WTC11 (cell line): Measurements from ENCODE around the gene MED27. TPM values are rescaled to one million over a fixed set of nuclear protein-coding genes. Genes with fewer than 3 reads are reported as not detected.

Experiments used
- ATAC-seq: fragments of 200-7000 bp; cut with Tn5 transposase; 2 replicates; pipeline ENCODE4 v1.10.0; 2021; ENCODE audit warnings: mild to moderate bottlenecking, moderate library complexity
- CTCF ChIA-PET: fragments of 300-600 bp; sonication (Branson Sonifier 250); formaldehyde crosslinking; loops from one replicate; lab custom pipeline; 2021; ENCODE audit warnings: antibody characterized with exemption; lab: Charles Lee
- POLR2A ChIA-PET: fragments of 350-600 bp; sonication (Branson Sonifier 250); formaldehyde crosslinking; loops from one replicate; lab custom pipeline; 2021; ENCODE audit warnings: antibody characterized with exemption; lab: Charles Lee
- DNase-seq: peaks from one replicate; pipeline ENCODE4 v3.0.0; 2021; ENCODE audit warnings: low spot score
- H3K27ac Mint-ChIP-seq: 2 replicates; pipeline ENCODE4 v1.8.0; 2021; ENCODE audit warnings: mixed read lengths
- H3K27me3 Mint-ChIP-seq: 2 replicates; pipeline ENCODE4 v1.8.0; 2021; ENCODE audit warnings: low read depth, mild to moderate bottlenecking, moderate library complexity, mixed read lengths
- H3K36me3 Mint-ChIP-seq: 2 replicates; pipeline ENCODE4 v1.8.0; 2021; ENCODE audit warnings: mixed read lengths
- H3K4me1 Mint-ChIP-seq: 2 replicates; pipeline ENCODE4 v1.8.0; 2022; ENCODE audit warnings: mixed read lengths
- H3K4me3 Mint-ChIP-seq: 2 replicates; pipeline ENCODE4 v1.8.0; 2021; ENCODE audit warnings: mild to moderate bottlenecking, moderate library complexity, mixed read lengths
- H3K9me3 Mint-ChIP-seq: 2 replicates; pipeline ENCODE4 v1.8.0; 2021; ENCODE audit warnings: mixed read lengths
- AFF4 ChIP-seq: sonication (generic); formaldehyde crosslinking; IDR thresholded peaks from 2 replicates; pipeline ENCODE4 v1.8.1; 2023; ENCODE audit warnings: mild to moderate bottlenecking, missing genetic modification reagents, borderline replicate concordance
- CREM ChIP-seq: sonication (generic); formaldehyde crosslinking; IDR thresholded peaks from 2 replicates; pipeline ENCODE4 v1.8.1; 2022; ENCODE audit warnings: mild to moderate bottlenecking, missing genetic modification reagents, moderate library complexity
- ERG ChIP-seq: fragments of 250-450 bp; sonication (Bioruptor Pico); IDR thresholded peaks from 2 replicates; pipeline ENCODE4 v1.8.0; 2021; ENCODE audit warnings: mild to moderate bottlenecking
- GABPB1 ChIP-seq: sonication (generic); formaldehyde crosslinking; IDR thresholded peaks from 2 replicates; pipeline ENCODE4 v1.8.1; 2023; ENCODE audit warnings: mild to moderate bottlenecking, missing genetic modification reagents
- GTF2I ChIP-seq: fragments of 250-450 bp; sonication (Bioruptor Pico); conservative IDR thresholded peaks from 2 replicates; pipeline ENCODE4 v1.4.0; 2021; ENCODE audit warnings: mild to moderate bottlenecking
- JUN ChIP-seq: sonication (generic); formaldehyde crosslinking; IDR thresholded peaks from 2 replicates; pipeline ENCODE4 v1.8.0; 2023; ENCODE audit warnings: mild to moderate bottlenecking, missing genetic modification reagents
- MXD4 ChIP-seq: fragments of 250-450 bp; sonication (Bioruptor Pico); IDR thresholded peaks from 2 replicates; pipeline ENCODE4 v1.8.0; 2021; ENCODE audit warnings: mild to moderate bottlenecking, moderate library complexity, borderline replicate concordance
- NFE2L1 ChIP-seq: sonication (generic); formaldehyde crosslinking; IDR thresholded peaks from 2 replicates; pipeline ENCODE4 v1.8.1; 2023; ENCODE audit warnings: missing genetic modification reagents
- NR1H2 ChIP-seq: sonication (generic); formaldehyde crosslinking; IDR thresholded peaks from 2 replicates; pipeline ENCODE4 v1.9.0; 2021; ENCODE audit warnings: mild to moderate bottlenecking, moderate library complexity, missing genetic modification reagents
- NR2C2 ChIP-seq: sonication (generic); formaldehyde crosslinking; IDR thresholded peaks from 2 replicates; pipeline ENCODE4 v1.8.0; 2022; ENCODE audit warnings: mild to moderate bottlenecking, missing genetic modification reagents
- RORB ChIP-seq: fragments of 250-450 bp; sonication (Bioruptor Pico); IDR thresholded peaks from 2 replicates; pipeline ENCODE4 v1.9.0; 2021; ENCODE audit warnings: mild to moderate bottlenecking
- ZBTB21 ChIP-seq: sonication (generic); formaldehyde crosslinking; IDR thresholded peaks from 2 replicates; pipeline ENCODE4 v1.8.1; 2023; ENCODE audit warnings: mild to moderate bottlenecking, missing genetic modification reagents, borderline replicate concordance
- ZNF281 ChIP-seq: sonication (generic); formaldehyde crosslinking; IDR thresholded peaks from 2 replicates; pipeline ENCODE4 v1.8.0; 2023; ENCODE audit warnings: mild to moderate bottlenecking, missing genetic modification reagents
- ZNF512 ChIP-seq: sonication (generic); formaldehyde crosslinking; IDR thresholded peaks from 2 replicates; pipeline ENCODE4 v1.8.1; 2022; ENCODE audit warnings: missing genetic modification reagents, borderline replicate concordance
- total RNA-seq: library from RNA; stranded (reverse); gene quantifications from 3 replicates; pipeline ENCODE4 v1.2.3, GENCODE V29; 2021
- TF ChIP-seq, protein P1 (sequence below): fragments of 250-450 bp; sonication (Bioruptor Pico); conservative IDR thresholded peaks from 2 replicates; pipeline ENCODE4 v1.9.0; 2021; ENCODE audit warnings: mild to moderate bottlenecking
- TF ChIP-seq, protein P2 (sequence below): fragments of 200-600 bp; IDR thresholded peaks from 2 replicates; pipeline ENCODE4 v1.8.0; 2022; ENCODE audit warnings: antibody characterized with exemption
- TF ChIP-seq, protein P3 (sequence below): sonication (generic); formaldehyde crosslinking; IDR thresholded peaks from 2 replicates; pipeline ENCODE4 v1.8.1; 2023; ENCODE audit warnings: mild to moderate bottlenecking, moderate library complexity, missing genetic modification reagents

MED27 gene
- total RNA-seq, 1 experiment from 2014 or later, result 27.9 TPM

- ATAC-seq, result no peak
- ChIA-PET POLR2A (no interaction called here), CTCF (interaction anchor here (1.5 kb wide), 1 partner anchor 360 kb away, joined by 5 read pairs; no protein-coding TSS in a partner anchor)
- no peak for TF ChIP-seq JUN (CRISPR knock-in tag)
- TF ChIP-seq, protein P1, sequence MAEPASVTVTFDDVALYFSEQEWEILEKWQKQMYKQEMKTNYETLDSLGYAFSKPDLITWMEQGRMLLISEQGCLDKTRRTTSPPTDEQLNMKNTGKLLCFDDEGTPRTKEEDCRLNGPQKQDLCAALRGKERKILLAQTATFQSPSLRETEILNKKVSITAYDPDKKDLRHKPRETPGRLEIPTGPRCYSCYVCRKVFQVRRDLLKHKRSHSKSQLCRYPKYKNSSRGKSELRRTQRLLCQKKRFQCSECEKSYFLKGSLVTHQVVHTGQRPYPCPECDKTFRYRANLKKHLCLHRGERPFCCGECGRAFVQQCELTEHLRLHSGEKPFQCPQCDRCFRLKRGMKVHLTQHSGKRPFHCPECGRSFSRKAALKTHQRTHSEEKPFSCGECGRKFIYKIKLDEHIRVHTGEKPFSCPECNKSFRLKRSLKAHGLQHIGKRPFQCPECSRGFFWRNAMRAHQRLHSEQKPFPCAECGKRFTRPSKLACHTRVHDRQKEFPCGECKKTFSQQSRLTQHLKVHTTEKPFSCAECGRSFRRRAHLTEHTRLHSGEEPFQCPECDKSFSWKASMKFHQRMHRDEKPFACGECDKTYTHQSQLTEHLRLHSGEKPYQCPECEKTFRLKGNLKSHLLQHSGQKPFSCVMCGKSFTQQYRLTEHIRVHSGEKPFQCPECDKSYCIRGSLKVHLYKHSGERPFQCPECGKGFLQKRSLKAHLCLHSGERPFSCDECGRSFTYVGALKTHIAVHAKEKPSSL (CRISPR knock-in tag), result no peak
- TF ChIP-seq MXD4 (CRISPR knock-in tag), result no peak
- H3K9me3 Mint-ChIP-seq, result no peaks in the 10 kb centered on the region
- H3K4me3 Mint-ChIP-seq, result no peak overlapping the region
- no peaks in the 10 kb centered on the region for H3K36me3 Mint-ChIP-seq
- H3K27ac Mint-ChIP-seq, result no peak overlapping the region
- no peaks in the 10 kb centered on the region for H3K27me3 Mint-ChIP-seq
- peaks cover 28% of the 10 kb centered on the region for H3K4me1 Mint-ChIP-seq
- DNase-seq, result no peak
Observed at GRCh38 chr9:131876486-131876885, 203.2 kb downstream of the MED27 start.

GRCh38 chr9:131875828-131876485 is 203.7 kb downstream of the MED27 start:
- POLR2A ChIA-PET, result no interaction called here
- H3K4me1 Mint-ChIP-seq, result peaks cover 24% of the 10 kb centered on the region
- CTCF ChIA-PET, result interaction anchor here (1.5 to 4.5 kb wide), 2 partner anchors 78 to 360 kb away, joined by 5 to 21 read pairs; no protein-coding TSS in a partner anchor
- TF ChIP-seq, protein P2, sequence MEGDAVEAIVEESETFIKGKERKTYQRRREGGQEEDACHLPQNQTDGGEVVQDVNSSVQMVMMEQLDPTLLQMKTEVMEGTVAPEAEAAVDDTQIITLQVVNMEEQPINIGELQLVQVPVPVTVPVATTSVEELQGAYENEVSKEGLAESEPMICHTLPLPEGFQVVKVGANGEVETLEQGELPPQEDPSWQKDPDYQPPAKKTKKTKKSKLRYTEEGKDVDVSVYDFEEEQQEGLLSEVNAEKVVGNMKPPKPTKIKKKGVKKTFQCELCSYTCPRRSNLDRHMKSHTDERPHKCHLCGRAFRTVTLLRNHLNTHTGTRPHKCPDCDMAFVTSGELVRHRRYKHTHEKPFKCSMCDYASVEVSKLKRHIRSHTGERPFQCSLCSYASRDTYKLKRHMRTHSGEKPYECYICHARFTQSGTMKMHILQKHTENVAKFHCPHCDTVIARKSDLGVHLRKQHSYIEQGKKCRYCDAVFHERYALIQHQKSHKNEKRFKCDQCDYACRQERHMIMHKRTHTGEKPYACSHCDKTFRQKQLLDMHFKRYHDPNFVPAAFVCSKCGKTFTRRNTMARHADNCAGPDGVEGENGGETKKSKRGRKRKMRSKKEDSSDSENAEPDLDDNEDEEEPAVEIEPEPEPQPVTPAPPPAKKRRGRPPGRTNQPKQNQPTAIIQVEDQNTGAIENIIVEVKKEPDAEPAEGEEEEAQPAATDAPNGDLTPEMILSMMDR, result no peak
- no peak for TF ChIP-seq GTF2I (CRISPR knock-in tag)
- no peak for TF ChIP-seq NFE2L1 (CRISPR knock-in tag)
- TF ChIP-seq, protein P3, sequence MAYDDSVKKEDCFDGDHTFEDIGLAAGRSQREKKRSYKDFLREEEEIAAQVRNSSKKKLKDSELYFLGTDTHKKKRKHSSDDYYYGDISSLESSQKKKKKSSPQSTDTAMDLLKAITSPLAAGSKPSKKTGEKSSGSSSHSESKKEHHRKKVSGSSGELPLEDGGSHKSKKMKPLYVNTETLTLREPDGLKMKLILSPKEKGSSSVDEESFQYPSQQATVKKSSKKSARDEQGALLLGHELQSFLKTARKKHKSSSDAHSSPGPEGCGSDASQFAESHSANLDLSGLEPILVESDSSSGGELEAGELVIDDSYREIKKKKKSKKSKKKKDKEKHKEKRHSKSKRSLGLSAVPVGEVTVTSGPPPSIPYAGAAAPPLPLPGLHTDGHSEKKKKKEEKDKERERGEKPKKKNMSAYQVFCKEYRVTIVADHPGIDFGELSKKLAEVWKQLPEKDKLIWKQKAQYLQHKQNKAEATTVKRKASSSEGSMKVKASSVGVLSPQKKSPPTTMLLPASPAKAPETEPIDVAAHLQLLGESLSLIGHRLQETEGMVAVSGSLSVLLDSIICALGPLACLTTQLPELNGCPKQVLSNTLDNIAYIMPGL, result no peak
- no peak for TF ChIP-seq ZNF281 (CRISPR knock-in tag)
- no peak for TF ChIP-seq GABPB1 (CRISPR knock-in tag)
- TF ChIP-seq CREM (CRISPR knock-in tag), result no peak
- TF ChIP-seq NR2C2 (CRISPR knock-in tag), result no peak
- no peak for TF ChIP-seq AFF4 (CRISPR knock-in tag)
- TF ChIP-seq NR1H2 (CRISPR knock-in tag), result no peak
- no peak for TF ChIP-seq ERG (CRISPR knock-in tag)
- TF ChIP-seq ZNF512, result no peak
- no peak for TF ChIP-seq ZBTB21
- TF ChIP-seq RORB (CRISPR knock-in tag), result no peak

More at GRCh38 chr9:131875828-131876485, 203.7 kb downstream of the MED27 start:
- H3K27me3 Mint-ChIP-seq, result no peaks in the 10 kb centered on the region
- no peak overlapping the region for H3K27ac Mint-ChIP-seq
- no peaks in the 10 kb centered on the region for H3K36me3 Mint-ChIP-seq
- ATAC-seq (no peak), DNase-seq (no peak)
- H3K4me3 Mint-ChIP-seq, result no peak overlapping the region
- no peaks in the 10 kb centered on the region for H3K9me3 Mint-ChIP-seq
